ENCODE data around the gene EIF2B5. TPM values are rescaled to one million over a fixed set of nuclear protein-coding genes. Genes with fewer than 3 reads are reported as not detected.
"Not testable (repeated sequence)": the region's sequence is repeated elsewhere in the genome, so short reads cannot be mapped to it uniquely, and the experiment has no call there.

The EIF2B5 gene
- total and polyA plus RNA-seq, 2 of the 13 experiments (the other 11 are each of a cell fraction or from before 2014, with no cell fraction given): 38.4 to 60.2 TPM

GRCh38 chr3:184149770-184150169 is 14.6 kb downstream of the EIF2B5 start:
- H3K4me3 ChIP-seq (replicated peaks in 1 of 3; ENCODE audit: insufficient read depth in 1 of 3, low read depth in 2 of 3, low read length in 3 of 3); H2AFZ ChIP-seq (ENCODE audit: low read length); H3K4me2 ChIP-seq (ENCODE audit: low read depth, low read length); CTCF ChIA-PET (ENCODE audit: low intra/inter-chr PET ratio, low total read pairs); H3K9me3 ChIP-seq (ENCODE audit: low read length); H3K27ac ChIP-seq (ENCODE audit: extremely low read length, insufficient read depth, low read length); BruUV-seq (replicated peaks); H3K79me2 ChIP-seq (ENCODE audit: insufficient read depth, low read length); H4K20me1 ChIP-seq (ENCODE audit: insufficient read depth, low read length); H3K9ac ChIP-seq (ENCODE audit: insufficient read depth, low read depth, low read length); H3K27me3 ChIP-seq (ENCODE audit: control insufficient read depth in 1 of 2, insufficient read depth in 2 of 2, low read length in 2 of 2): not testable (repeated sequence)
- Histone ChIP-seq H3K36me3 (replicated peaks in 1 of 2; ENCODE audit: control insufficient read depth in 1 of 2, insufficient read depth in 2 of 2, low read length in 2 of 2) (peaks cover 0 to 13% of the 10 kb centered on the region in 2 experiments; a peak in 3 of 5 replicates), H3K4me1 (ENCODE audit: insufficient read depth, low read length) (peaks cover 11% of the 10 kb centered on the region)
- ATAC-seq: peak; percentile 86
- DNase-seq (ENCODE audit: low spot score): peak; percentile 46
- WGBS (ENCODE audit: low lambda C conversion rate): 53% methylated on average over 2 of the region's 6 CpGs
- peak; percentile 89 for FAIRE-seq
- in situ Hi-C loops (cut with HindIII; ENCODE audit: extremely low pct_ligation_motif_present, low pct_unique_long_range_greater_than_20kb): loop anchor here (25.0 kb wide), 1 partner anchor 262 kb away; the partner anchor contains the start of gene PARL
- POLR2A ChIA-PET: interaction anchor here (2.0 kb wide), 1 partner anchor 14 kb away, joined by 4 read pairs; the partner anchor contains the start of gene EIF2B5
- intact Hi-C loops (cut with micrococcal nuclease; ENCODE audit: unreplicated experiment): loop anchor here (5.0 kb wide), 1 partner anchor 38 kb away; the partner anchor contains the start of gene ABCF3
- 0 out of 2 replicates have a peak, but pooled peaks have one; percentile 24 for TF ChIP-seq ZFP91 (CRISPR knock-in tag; IDR thresholded peaks at IDR 0.05; ENCODE audit: borderline replicate concordance)
- 0 out of 2 replicates have a peak, but pooled peaks have one; percentile 6 for TF ChIP-seq RAD21 (CRISPR knock-in tag; IDR thresholded peaks at IDR 0.05)
- TF ChIP-seq CTCF (CRISPR knock-in tag; IDR thresholded peaks at IDR 0.05): peak; percentile 37; the same call in 1 of the 2 replicates
- peak; percentile 51 for TF ChIP-seq STAG1 (CRISPR knock-in tag; IDR thresholded peaks at IDR 0.05)
